GM12878 (cell line): ENCODE measurements around the gene DYNLT4. TPM values are rescaled to one million over a fixed set of nuclear protein-coding genes. Genes with fewer than 3 reads are reported as not detected.

Experiments
- ATF7 ChIP-seq: fragments of 450-650 bp; IDR thresholded peaks from 2 replicates; pipeline ENCODE4 v1.6.1; 2016; ENCODE audit warnings: low read depth, mild to moderate bottlenecking
- BHLHE40 ChIP-seq, 2 experiments: fragments of 450-650 bp in 1 of 2; IDR thresholded peaks; 2 replicates each; pipeline ENCODE4 v1.6.1; 2011 to 2017; ENCODE audit warnings: low read depth in 2 of 2, borderline replicate concordance in 1 of 2, improper control_type of control experiment in 1 of 2, low read length in 1 of 2, mild to moderate bottlenecking in 1 of 2
- EGR1 ChIP-seq, 2 experiments: IDR thresholded peaks; 1 replicate in 1 of 2; 2 replicates in 1 of 2; pipeline ENCODE4 v1.6.1; 2011 to 2012; ENCODE audit warnings: low read depth in 2 of 2, low read length in 2 of 2, borderline replicate concordance in 1 of 2, mild to moderate bottlenecking in 1 of 2, moderate library complexity in 1 of 2
- IKZF1 ChIP-seq: fragments of 450-650 bp; conservative IDR thresholded peaks from 2 replicates; pipeline ENCODE4 v1.6.1; 2017; ENCODE audit warnings: antibody characterized with exemption, mild to moderate bottlenecking
- KAT2A ChIP-seq: conservative IDR thresholded peaks from 2 replicates; pipeline ENCODE4 v1.6.1; 2011; ENCODE audit warnings: low read depth, low read length; ENCODE audit not compliant: control insufficient read depth
- MTA3 ChIP-seq: IDR thresholded peaks from 2 replicates; pipeline ENCODE4 v1.6.1; 2012; ENCODE audit warnings: low read length, inconsistent platforms, borderline replicate concordance
- MXI1 ChIP-seq: fragments of 150-350 bp; IDR thresholded peaks from 2 replicates; pipeline ENCODE4 v1.6.1; 2011; ENCODE audit warnings: low read depth, mild to moderate bottlenecking, inconsistent platforms, low read length, improper control_type of control experiment
- PAX8 ChIP-seq: fragments of 450-650 bp; IDR thresholded peaks from 2 replicates; pipeline ENCODE4 v1.6.1; 2017; ENCODE audit warnings: mild to moderate bottlenecking, moderate library complexity
- RUNX3 ChIP-seq: IDR thresholded peaks from 2 replicates; pipeline ENCODE4 v1.6.1; 2012; ENCODE audit warnings: low read length, inconsistent platforms
- WRNIP1 ChIP-seq: IDR thresholded peaks from 2 replicates; pipeline ENCODE4 v1.6.1; 2011; ENCODE audit warnings: low read depth, low read length, improper control_type of control experiment, borderline replicate concordance
- YY1 ChIP-seq: IDR thresholded peaks from 2 replicates; pipeline ENCODE4 v1.6.1; 2011; ENCODE audit warnings: low read depth, mild to moderate bottlenecking, low read length
- polyA plus RNA-seq, 11 experiments: library from polyadenylated mRNA; depleted of rRNA in 4 of 11; unstranded in 6 of 11; stranded (reverse) in 5 of 11; fragments of >200 nt; fragmentation: Nextera tagmentation in 4 of 11; fragmentation: Illumina TruSeq in 1 of 11; extraction: Ambion mirVana in 4 of 11; extraction: Trizol in 1 of 11; gene quantifications; 1 replicate in 1 of 11; 2 replicates in 10 of 11; pipeline versions ENCODE4 v1.2.1 to v1.2.3, GENCODE V29; 2011 to 2016; ENCODE audit warnings: inconsistent platforms in 2 of 11, missing spikeins in 2 of 11, low read depth in 1 of 11
- total RNA-seq, 4 experiments: library from RNA; depleted of rRNA in 3 of 4; stranded (reverse); fragments of >200 nt in 3 of 4; fragmentation: Illumina TruSeq in 1 of 4; extraction: Trizol in 1 of 4; gene quantifications; 2 replicates each; pipeline versions ENCODE4 v1.2.1 to v1.2.3, GENCODE V29; 2013 to 2021
- TF ChIP-seq, protein P1 (sequence below), 3 experiments: IDR thresholded peaks in 2 of 3; conservative IDR thresholded peaks in 1 of 3; 2 replicates each; pipeline ENCODE4 v1.5.1; 2011; ENCODE audit warnings: low read depth in 3 of 3, low read length in 3 of 3, mild to moderate bottlenecking in 3 of 3, control low read depth in 2 of 3, moderate library complexity in 2 of 3, inconsistent platforms in 1 of 3, mixed read lengths in 1 of 3; ENCODE audit not compliant: control insufficient read depth in 2 of 3, insufficient read depth in 1 of 3; ENCODE audit errors: extremely low read depth in 1 of 3
- TF ChIP-seq, protein P2 (sequence below): fragments of 450-650 bp; IDR thresholded peaks from 2 replicates; pipeline ENCODE4 v1.6.1; 2017; ENCODE audit warnings: mild to moderate bottlenecking, moderate library complexity
- TF ChIP-seq, protein P3 (sequence below): IDR thresholded peaks from 2 replicates; pipeline ENCODE4 v1.6.1; 2011; ENCODE audit warnings: borderline replicate concordance, low read depth, mild to moderate bottlenecking, moderate library complexity, low read length; ENCODE audit not compliant: insufficient read depth, poor library complexity, severe bottlenecking

DYNLT4 gene
- total and polyA plus RNA-seq, 10 of the 15 experiments (the other 5 are each of a cell fraction or from before 2014, with no cell fraction given) = 0.23 to 0.28 TPM; not detected in 8

DNA sequence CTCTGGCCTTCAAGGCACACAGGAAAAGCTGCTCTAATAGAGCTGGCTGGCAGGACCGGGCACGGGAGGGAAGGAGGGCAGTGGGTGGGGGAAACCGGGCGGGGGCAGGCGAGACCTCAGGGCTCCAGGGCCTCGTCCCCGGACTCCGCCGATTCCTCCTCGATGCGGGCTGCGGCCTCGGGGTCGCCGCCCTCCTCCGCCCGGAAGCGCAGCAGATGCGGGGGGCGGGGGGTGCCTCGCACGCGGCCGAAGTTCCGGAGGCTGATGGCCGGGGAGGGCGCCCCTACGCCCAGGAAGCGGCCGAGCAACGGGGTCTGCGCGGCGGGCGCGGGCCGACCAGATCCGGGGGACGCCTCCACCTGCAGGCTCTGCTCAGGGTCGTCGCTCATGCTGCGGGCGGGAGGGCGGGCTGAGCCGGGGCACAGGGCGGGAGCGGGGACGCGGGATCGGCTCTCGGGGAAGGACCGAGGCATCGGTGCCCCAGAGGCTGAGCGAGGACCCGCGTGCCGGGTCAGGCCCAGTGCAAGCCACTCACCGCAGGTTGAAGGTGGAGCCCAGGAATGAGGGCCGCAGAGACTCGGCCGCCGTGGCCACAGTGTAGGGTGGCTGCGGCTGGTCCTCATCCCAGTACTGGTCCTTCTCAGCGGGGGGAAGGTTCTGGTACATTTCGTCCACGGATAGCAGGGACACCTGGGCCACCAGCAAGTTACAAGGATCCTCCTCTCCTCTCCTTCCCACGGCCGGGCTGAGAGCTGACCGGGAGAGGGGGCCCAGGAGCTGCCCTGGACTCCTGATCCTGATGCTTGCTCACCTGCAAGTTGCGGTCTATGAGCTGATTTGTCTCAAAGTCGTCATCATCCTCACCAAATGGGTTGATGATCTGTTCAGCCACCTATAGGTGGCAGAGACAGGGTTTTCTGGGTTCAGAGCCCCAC, 22.8 kb downstream of the DYNLT4 start (continued):
- TF ChIP-seq, protein P1, sequence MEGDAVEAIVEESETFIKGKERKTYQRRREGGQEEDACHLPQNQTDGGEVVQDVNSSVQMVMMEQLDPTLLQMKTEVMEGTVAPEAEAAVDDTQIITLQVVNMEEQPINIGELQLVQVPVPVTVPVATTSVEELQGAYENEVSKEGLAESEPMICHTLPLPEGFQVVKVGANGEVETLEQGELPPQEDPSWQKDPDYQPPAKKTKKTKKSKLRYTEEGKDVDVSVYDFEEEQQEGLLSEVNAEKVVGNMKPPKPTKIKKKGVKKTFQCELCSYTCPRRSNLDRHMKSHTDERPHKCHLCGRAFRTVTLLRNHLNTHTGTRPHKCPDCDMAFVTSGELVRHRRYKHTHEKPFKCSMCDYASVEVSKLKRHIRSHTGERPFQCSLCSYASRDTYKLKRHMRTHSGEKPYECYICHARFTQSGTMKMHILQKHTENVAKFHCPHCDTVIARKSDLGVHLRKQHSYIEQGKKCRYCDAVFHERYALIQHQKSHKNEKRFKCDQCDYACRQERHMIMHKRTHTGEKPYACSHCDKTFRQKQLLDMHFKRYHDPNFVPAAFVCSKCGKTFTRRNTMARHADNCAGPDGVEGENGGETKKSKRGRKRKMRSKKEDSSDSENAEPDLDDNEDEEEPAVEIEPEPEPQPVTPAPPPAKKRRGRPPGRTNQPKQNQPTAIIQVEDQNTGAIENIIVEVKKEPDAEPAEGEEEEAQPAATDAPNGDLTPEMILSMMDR (IDR thresholded peaks at IDR 0.05 in 2 of 3, conservative IDR thresholded peaks at IDR 0.05 in 1 of 3; ENCODE audit: control insufficient read depth in 2 of 3, extremely low read depth in 1 of 3, insufficient read depth in 1 of 3, low read depth in 3 of 3, low read length in 3 of 3) = peak; percentile 16 to 46 (median 19); a peak in 4 of 6 replicates
- TF ChIP-seq PAX8 (no peak), RUNX3 (peak; percentile 67), YY1 (peak; percentile 54; the same call in 1 of the 2 replicates), KAT2A (no peak), IKZF1 (0 out of 2 replicates have a peak, but pooled peaks have one; percentile 16), ATF7 (0 out of 2 replicates have a peak, but pooled peaks have one; percentile 24), MTA3 (no peak), EGR1 (IDR thresholded peaks at IDR 0.05; ENCODE audit: borderline replicate concordance in 1 of 2, low read depth in 2 of 2, low read length in 2 of 2) (peak in 1 of 2 experiments; percentile 42; a peak in 1 of 3 replicates), BHLHE40 (IDR thresholded peaks at IDR 0.05; ENCODE audit: borderline replicate concordance in 1 of 2, low read depth in 2 of 2, low read length in 1 of 2) (peak in 1 of 2 experiments; percentile 64; a peak in 2 of 4 replicates), WRNIP1 (no peak), MXI1 (peak; percentile 52; the same call in 1 of the 2 replicates)
- TF ChIP-seq, protein P2, sequence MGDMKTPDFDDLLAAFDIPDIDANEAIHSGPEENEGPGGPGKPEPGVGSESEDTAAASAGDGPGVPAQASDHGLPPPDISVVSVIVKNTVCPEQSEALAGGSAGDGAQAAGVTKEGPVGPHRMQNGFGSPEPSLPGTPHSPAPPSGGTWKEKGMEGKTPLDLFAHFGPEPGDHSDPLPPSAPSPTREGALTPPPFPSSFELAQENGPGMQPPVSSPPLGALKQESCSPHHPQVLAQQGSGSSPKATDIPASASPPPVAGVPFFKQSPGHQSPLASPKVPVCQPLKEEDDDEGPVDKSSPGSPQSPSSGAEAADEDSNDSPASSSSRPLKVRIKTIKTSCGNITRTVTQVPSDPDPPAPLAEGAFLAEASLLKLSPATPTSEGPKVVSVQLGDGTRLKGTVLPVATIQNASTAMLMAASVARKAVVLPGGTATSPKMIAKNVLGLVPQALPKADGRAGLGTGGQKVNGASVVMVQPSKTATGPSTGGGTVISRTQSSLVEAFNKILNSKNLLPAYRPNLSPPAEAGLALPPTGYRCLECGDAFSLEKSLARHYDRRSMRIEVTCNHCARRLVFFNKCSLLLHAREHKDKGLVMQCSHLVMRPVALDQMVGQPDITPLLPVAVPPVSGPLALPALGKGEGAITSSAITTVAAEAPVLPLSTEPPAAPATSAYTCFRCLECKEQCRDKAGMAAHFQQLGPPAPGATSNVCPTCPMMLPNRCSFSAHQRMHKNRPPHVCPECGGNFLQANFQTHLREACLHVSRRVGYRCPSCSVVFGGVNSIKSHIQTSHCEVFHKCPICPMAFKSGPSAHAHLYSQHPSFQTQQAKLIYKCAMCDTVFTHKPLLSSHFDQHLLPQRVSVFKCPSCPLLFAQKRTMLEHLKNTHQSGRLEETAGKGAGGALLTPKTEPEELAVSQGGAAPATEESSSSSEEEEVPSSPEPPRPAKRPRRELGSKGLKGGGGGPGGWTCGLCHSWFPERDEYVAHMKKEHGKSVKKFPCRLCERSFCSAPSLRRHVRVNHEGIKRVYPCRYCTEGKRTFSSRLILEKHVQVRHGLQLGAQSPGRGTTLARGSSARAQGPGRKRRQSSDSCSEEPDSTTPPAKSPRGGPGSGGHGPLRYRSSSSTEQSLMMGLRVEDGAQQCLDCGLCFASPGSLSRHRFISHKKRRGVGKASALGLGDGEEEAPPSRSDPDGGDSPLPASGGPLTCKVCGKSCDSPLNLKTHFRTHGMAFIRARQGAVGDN = peak; percentile 79
- TF ChIP-seq, protein P3, sequence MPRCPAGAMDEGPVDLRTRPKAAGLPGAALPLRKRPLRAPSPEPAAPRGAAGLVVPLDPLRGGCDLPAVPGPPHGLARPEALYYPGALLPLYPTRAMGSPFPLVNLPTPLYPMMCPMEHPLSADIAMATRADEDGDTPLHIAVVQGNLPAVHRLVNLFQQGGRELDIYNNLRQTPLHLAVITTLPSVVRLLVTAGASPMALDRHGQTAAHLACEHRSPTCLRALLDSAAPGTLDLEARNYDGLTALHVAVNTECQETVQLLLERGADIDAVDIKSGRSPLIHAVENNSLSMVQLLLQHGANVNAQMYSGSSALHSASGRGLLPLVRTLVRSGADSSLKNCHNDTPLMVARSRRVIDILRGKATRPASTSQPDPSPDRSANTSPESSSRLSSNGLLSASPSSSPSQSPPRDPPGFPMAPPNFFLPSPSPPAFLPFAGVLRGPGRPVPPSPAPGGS = peak; percentile 16
- TF ChIP-seq, all 136 proteins: peak for 18
